Loucy (cell line): ENCODE results near the gene CNOT6.

ENCODE experiments used
- H2AFZ ChIP-seq: fragments of 200-600 bp; sonication (generic); 2 replicates; pipeline ENCODE4 v1.6.0; 2016; ENCODE audit warnings: antibody characterized with exemption, mild to moderate bottlenecking, low read length, moderate library complexity
- H3F3A ChIP-seq: fragments of 200-600 bp; 2 replicates; pipeline ENCODE4 v1.6.0; 2016; ENCODE audit warnings: antibody characterized with exemption, low read depth, mild to moderate bottlenecking
- H3K27me3 ChIP-seq: fragments of 200-600 bp; sonication (generic); 2 replicates; pipeline ENCODE4 v1.6.1; 2014; ENCODE audit warnings: low read length, mild to moderate bottlenecking; ENCODE audit not compliant: insufficient read depth, poor library complexity, severe bottlenecking
- H3K36me3 ChIP-seq: fragments of 200-600 bp; sonication (generic); 2 replicates; pipeline ENCODE4 v1.6.1; 2016; ENCODE audit warnings: low read length; ENCODE audit not compliant: insufficient read depth
- H3K4me1 ChIP-seq: fragments of 200-600 bp; sonication (generic); 2 replicates; pipeline ENCODE4 v1.5.1; 2014; ENCODE audit warnings: low read length, mild to moderate bottlenecking; ENCODE audit not compliant: insufficient read depth, poor library complexity, severe bottlenecking
- H3K4me2 ChIP-seq: fragments of 200-600 bp; sonication (generic); 2 replicates; pipeline ENCODE4 v1.6.0; 2014; ENCODE audit warnings: antibody characterized with exemption, low read length, low read depth, mild to moderate bottlenecking; ENCODE audit not compliant: poor library complexity, severe bottlenecking
- H3K4me3 ChIP-seq: fragments of 200-600 bp; sonication (generic); 2 replicates; pipeline ENCODE4 v1.5.1; 2014; ENCODE audit warnings: low read length, mild to moderate bottlenecking, mixed read lengths; ENCODE audit not compliant: poor library complexity, severe bottlenecking
- H3K79me2 ChIP-seq: fragments of 200-600 bp; sonication (generic); 2 replicates; pipeline ENCODE4 v1.6.1; 2014; ENCODE audit warnings: low read length; ENCODE audit not compliant: insufficient read depth
- H3K9ac ChIP-seq: fragments of 200-600 bp; sonication (generic); 2 replicates; pipeline ENCODE4 v1.6.0; 2014; ENCODE audit warnings: mild to moderate bottlenecking, low read depth, low read length, moderate library complexity; ENCODE audit not compliant: poor library complexity, severe bottlenecking
- H3K9me2 ChIP-seq: fragments of 200-600 bp; sonication (generic); replicated peaks from 2 replicates; pipeline ENCODE4 v1.6.1; 2016; ENCODE audit warnings: low read depth, low read length, mixed read lengths
- H3K9me3 ChIP-seq: fragments of 200-600 bp; sonication (generic); 2 replicates; pipeline ENCODE4 v1.6.1; 2014; ENCODE audit warnings: mild to moderate bottlenecking, antibody characterized with exemption, low read length, low read depth; ENCODE audit not compliant: insufficient read depth
- H4K20me1 ChIP-seq: fragments of 200-600 bp; sonication (generic); 2 replicates; pipeline ENCODE4 v1.6.0; 2014; ENCODE audit warnings: antibody characterized with exemption, low read length, mild to moderate bottlenecking; ENCODE audit not compliant: insufficient read depth, poor library complexity, severe bottlenecking
- CTCF ChIP-seq: fragments of 200-600 bp; sonication (generic); conservative IDR thresholded peaks from 2 replicates; pipeline ENCODE4 v1.5.1; 2014; ENCODE audit warnings: mild to moderate bottlenecking, antibody characterized with exemption, low read length
- EZH2phosphoT487 ChIP-seq: fragments of 200-600 bp; IDR thresholded peaks from 2 replicates; pipeline ENCODE4 v1.6.1; 2018; ENCODE audit warnings: antibody characterized with exemption, mild to moderate bottlenecking, moderate library complexity, borderline replicate concordance

Gene CNOT6

DNA sequence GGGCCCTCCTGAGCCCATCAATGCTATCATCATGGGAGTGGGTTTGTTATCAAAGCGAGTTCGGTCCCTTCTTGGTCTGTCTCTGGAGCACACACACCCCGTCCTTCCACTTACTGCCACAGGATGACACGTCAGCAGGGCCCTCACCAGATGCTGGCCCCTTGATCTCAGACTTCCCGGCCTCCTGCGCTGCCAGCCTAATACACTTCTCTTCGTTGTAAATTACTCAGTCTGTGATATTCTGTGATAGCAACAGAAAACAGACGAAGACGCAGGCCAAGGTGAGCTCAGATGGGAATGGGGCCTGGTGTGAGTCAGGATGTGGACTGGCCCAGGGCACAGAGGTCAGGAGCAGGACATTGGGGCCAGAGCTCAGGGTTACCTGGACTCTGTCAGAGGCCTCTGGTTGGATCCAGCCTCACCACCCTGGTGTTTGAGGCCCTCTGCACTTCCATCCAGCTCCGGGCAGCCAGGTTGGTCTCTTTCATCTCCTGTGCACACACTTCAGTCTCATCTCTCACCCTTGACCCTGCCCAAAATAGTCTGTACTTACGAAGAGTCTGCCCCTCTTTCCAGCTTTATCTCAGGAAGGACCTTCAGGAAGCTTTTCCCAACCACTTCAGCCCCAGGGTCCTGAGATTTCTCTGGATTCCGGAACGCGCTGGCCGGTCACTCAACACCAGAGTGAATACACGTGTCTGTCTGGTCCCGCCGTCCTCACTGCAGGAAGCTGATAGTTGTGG, 26.0 kb upstream of the CNOT6 start:
- Histone ChIP-seq H3K4me1 (no peaks in the 10 kb centered on the region), H2AFZ (no peak overlapping the region), H3K79me2 (no peaks in the 10 kb centered on the region), H3K36me3 (no peaks in the 10 kb centered on the region), H3K4me2 (no peak overlapping the region), H3K9me2 (no peaks in the 10 kb centered on the region), H3K4me3 (no peak overlapping the region), H3K27me3 (no peaks in the 10 kb centered on the region), H3K9me3 (no peaks in the 10 kb centered on the region), H4K20me1 (no peaks in the 10 kb centered on the region), H3K9ac (no peak overlapping the region), H3F3A (no peaks in the 10 kb centered on the region)
- TF ChIP-seq EZH2phosphoT487 = no peak
- no peak for TF ChIP-seq CTCF

DNA sequence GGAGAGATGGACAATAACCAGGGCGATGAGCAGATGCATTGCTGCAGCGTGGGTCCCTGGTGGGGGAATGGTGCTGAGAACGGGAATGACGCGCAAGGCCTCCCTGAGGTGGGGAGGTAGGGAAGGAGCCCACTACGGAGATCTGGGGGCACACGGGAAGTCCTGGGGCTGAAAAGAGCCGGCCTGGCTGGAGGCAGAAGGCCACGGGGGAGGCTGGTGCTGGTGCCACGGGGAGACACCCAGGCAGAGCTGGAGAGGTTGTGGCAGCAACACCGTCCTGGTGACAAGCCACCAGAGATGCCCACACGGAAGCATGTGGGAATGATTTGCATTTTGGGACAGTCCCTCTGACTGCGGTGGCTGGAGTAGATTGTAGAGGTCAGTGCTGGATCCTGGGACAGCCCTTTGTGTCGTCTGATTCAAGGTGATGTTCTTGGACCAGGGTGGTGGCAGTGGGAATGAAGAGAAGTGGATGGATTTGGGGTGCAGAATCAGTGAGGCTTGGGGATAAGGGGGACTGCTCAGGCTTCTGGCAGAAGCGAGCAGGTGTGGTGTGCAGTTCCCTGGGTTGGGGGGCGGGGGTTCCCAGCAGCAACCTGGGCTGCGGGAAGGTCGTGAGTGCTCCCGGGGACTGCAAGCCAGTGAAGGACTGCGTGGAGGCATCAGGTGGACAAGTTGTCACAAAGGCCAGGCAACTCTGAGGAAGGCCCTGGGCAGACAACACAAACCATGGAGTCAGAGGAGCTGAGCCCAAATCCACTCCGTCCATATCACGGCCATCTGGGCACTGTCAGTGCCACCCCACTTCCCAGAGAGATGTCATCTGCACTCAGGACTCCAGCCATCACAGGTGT, 25.2 kb upstream of the CNOT6 start:
- Histone ChIP-seq H4K20me1 (no peaks in the 10 kb centered on the region), H3K4me2 (no peak overlapping the region), H3K27me3 (no peaks in the 10 kb centered on the region), H3K9me3 (no peaks in the 10 kb centered on the region), H3K79me2 (no peaks in the 10 kb centered on the region), H3K4me1 (no peaks in the 10 kb centered on the region), H2AFZ (no peak overlapping the region), H3K36me3 (no peaks in the 10 kb centered on the region), H3K9me2 (no peaks in the 10 kb centered on the region), H3K4me3 (no peak overlapping the region), H3F3A (no peaks in the 10 kb centered on the region), H3K9ac (no peak overlapping the region)
- TF ChIP-seq CTCF (no peak), EZH2phosphoT487 (no peak)

- H3K4me2 ChIP-seq = no peak overlapping the region
- H3K27me3 ChIP-seq = no peaks in the 10 kb centered on the region
- H3K4me1 ChIP-seq = no peaks in the 10 kb centered on the region
- H3K9me3 ChIP-seq = no peaks in the 10 kb centered on the region
- no peak overlapping the region for H3K9ac ChIP-seq
- no peaks in the 10 kb centered on the region for H3F3A ChIP-seq
- no peaks in the 10 kb centered on the region for H3K79me2 ChIP-seq
- H3K4me3 ChIP-seq = no peak overlapping the region
- H4K20me1 ChIP-seq = no peaks in the 10 kb centered on the region
- no peaks in the 10 kb centered on the region for H3K9me2 ChIP-seq
- TF ChIP-seq CTCF (no peak), EZH2phosphoT487 (no peak)
- no peaks in the 10 kb centered on the region for H3K36me3 ChIP-seq
- H2AFZ ChIP-seq = no peak overlapping the region
These were observed 24.7 kb upstream of the CNOT6 start for GRCh38 chr5:180469586-180469865.
